KOPT-K1 (cell line): ENCODE results near the gene BANP.
"Not testable (repeated sequence)": the region's sequence is repeated elsewhere in the genome, so short reads cannot be mapped to it uniquely, and the experiment has no call there.

Experiments used
- H3K27ac ChIP-seq: fragments of 200-600 bp; sonication (generic); 2 replicates; pipeline ENCODE4 v1.5.1; 2016; ENCODE audit warnings: antibody characterized with exemption, mild to moderate bottlenecking, low read depth, low read length; ENCODE audit not compliant: poor library complexity, severe bottlenecking
- H3K36me3 ChIP-seq: fragments of 200-600 bp; sonication (generic); 2 replicates; pipeline ENCODE4 v1.5.1; 2017; ENCODE audit warnings: antibody characterized with exemption, mild to moderate bottlenecking, low read length, moderate library complexity; ENCODE audit not compliant: insufficient read depth
- H3K9me3 ChIP-seq: fragments of 200-600 bp; sonication (generic); 2 replicates; pipeline ENCODE4 v1.5.1; 2017; ENCODE audit warnings: antibody characterized with exemption, low read length, mild to moderate bottlenecking; ENCODE audit not compliant: insufficient read depth, poor library complexity, severe bottlenecking

Gene BANP

GRCh38 chr16:88073201-88073721 lies 122.0 kb downstream of the BANP start:
- Histone ChIP-seq H3K27ac (no peak overlapping the region), H3K36me3 (peaks cover 59% of the 10 kb centered on the region), H3K9me3 (no peaks in the 10 kb centered on the region)

- Histone ChIP-seq H3K36me3 (peaks cover 62% of the 10 kb centered on the region), H3K9me3 (no peaks in the 10 kb centered on the region), H3K27ac (no peak overlapping the region)
Measured at GRCh38 chr16:88074041-88074440, 122.8 kb downstream of the BANP start.

GRCh38 chr16:88076211-88076931 lies 125.1 kb downstream of the BANP start:
- Histone ChIP-seq H3K27ac (no peak overlapping the region), H3K9me3 (no peaks in the 10 kb centered on the region), H3K36me3 (peaks cover 43% of the 10 kb centered on the region)

- H3K9me3 ChIP-seq, H3K27ac ChIP-seq: not testable (repeated sequence)
- peaks cover 37% of the 10 kb centered on the region for H3K36me3 ChIP-seq
Measured at GRCh38 chr16:88076932-88077320, 125.7 kb downstream of the BANP start.

GRCh38 chr16:88077328-88078108 lies 126.3 kb downstream of the BANP start:
- no peak overlapping the region for H3K27ac ChIP-seq
- no peaks in the 10 kb centered on the region for H3K9me3 ChIP-seq
- H3K36me3 ChIP-seq: peaks cover 31% of the 10 kb centered on the region

GRCh38 chr16:88078111-88078775 lies 127.0 kb downstream of the BANP start:
- Histone ChIP-seq H3K27ac (no peak overlapping the region), H3K36me3 (peaks cover 24% of the 10 kb centered on the region), H3K9me3 (no peaks in the 10 kb centered on the region)

- H3K27ac ChIP-seq: no peak overlapping the region
- H3K9me3 ChIP-seq: no peaks in the 10 kb centered on the region
Measured at GRCh38 chr16:88083582-88083981, 132.3 kb downstream of the BANP start.

GRCh38 chr16:88084881-88085280 lies 133.6 kb downstream of the BANP start:
- Histone ChIP-seq H3K9me3 (no peaks in the 10 kb centered on the region), H3K27ac (no peak overlapping the region), H3K36me3 (no peaks in the 10 kb centered on the region; the same call in 1 of the 2 replicates)

More at GRCh38 chr16:88083582-88083981, 132.3 kb downstream of the BANP start:
- peaks cover under 1% of the 10 kb centered on the region; the same call in 1 of the 2 replicates for H3K36me3 ChIP-seq

- no peaks in the 10 kb centered on the region; the same call in 1 of the 2 replicates for H3K36me3 ChIP-seq
- H3K27ac ChIP-seq: no peak overlapping the region
- no peaks in the 10 kb centered on the region for H3K9me3 ChIP-seq
Measured at GRCh38 chr16:88086571-88087516, 135.6 kb downstream of the BANP start.

GRCh38 chr16:88087517-88087877 lies 136.3 kb downstream of the BANP start:
- Histone ChIP-seq H3K36me3 (no peaks in the 10 kb centered on the region; the same call in 1 of the 2 replicates), H3K9me3 (no peaks in the 10 kb centered on the region), H3K27ac (no peak overlapping the region)

- Histone ChIP-seq H3K27ac (no peak overlapping the region), H3K9me3 (no peaks in the 10 kb centered on the region), H3K36me3 (no peaks in the 10 kb centered on the region)
Measured at GRCh38 chr16:88088161-88088581, 136.9 kb downstream of the BANP start.

GRCh38 chr16:88088611-88089010 lies 137.4 kb downstream of the BANP start:
- H3K9me3 ChIP-seq, H3K36me3 ChIP-seq, H3K27ac ChIP-seq: not testable (repeated sequence)

GRCh38 chr16:88089071-88089470 lies 137.8 kb downstream of the BANP start:
- not testable (repeated sequence) for H3K9me3 ChIP-seq, H3K27ac ChIP-seq, H3K36me3 ChIP-seq

- not testable (repeated sequence) for H3K36me3 ChIP-seq, H3K27ac ChIP-seq, H3K9me3 ChIP-seq
Measured at GRCh38 chr16:88089632-88090376, 138.6 kb downstream of the BANP start.
